Stimulated activated naive CD8-positive, alpha-beta T cell treated with anti-CD3 and anti-CD28 coated beads, Interleukin-15, amount 100 ng/mL, for 72 hours (primary cell): ENCODE measurements around the gene MOGAT1.
"Not testable (repeated sequence)": the region's sequence is repeated elsewhere in the genome, so short reads cannot be mapped to it uniquely, and the experiment has no call there.

Experiments
- ATAC-seq: fragments of 150-1000 bp; cut with Tn5 transposase; 2 replicates; pipeline ENCODE4 v1.10.0; 2021; ENCODE audit warnings: mild to moderate bottlenecking, moderate library complexity
- DNase-seq, 2 donors: peaks; one replicate each; pipeline ENCODE4 v3.0.0; 2021 to 2022
- H3K27ac Mint-ChIP-seq, 2 donors: one replicate each; pipeline ENCODE4 v1.8.0; 2022; ENCODE audit warnings: mild to moderate bottlenecking in 2 of 2, mixed read lengths in 2 of 2, moderate library complexity in 2 of 2
- H3K27me3 Mint-ChIP-seq: one replicate; pipeline ENCODE4 v1.8.0; 2022; ENCODE audit warnings: mixed read lengths
- H3K4me1 Mint-ChIP-seq: one replicate; pipeline ENCODE4 v1.8.0; 2022; ENCODE audit warnings: mild to moderate bottlenecking, mixed read lengths
- H3K4me3 Mint-ChIP-seq, 2 donors: one replicate each; pipeline ENCODE4 v1.8.0; 2022; ENCODE audit warnings: mild to moderate bottlenecking in 2 of 2, mixed read lengths in 2 of 2, moderate library complexity in 1 of 2
- H3K9me3 Mint-ChIP-seq, 2 donors: one replicate each; pipeline ENCODE4 v1.8.0; 2022; ENCODE audit warnings: mixed read lengths in 2 of 2

Gene MOGAT1

GRCh38 chr2:222656526-222657446 is 14.7 kb upstream of the MOGAT1 start:
- no peaks in the 10 kb centered on the region for H3K27me3 Mint-ChIP-seq
- peak overlapping the region; percentile 100 for H3K27ac Mint-ChIP-seq

GRCh38 chr2:222663479-222663878 is 8.0 kb upstream of the MOGAT1 start:
- no peaks in the 10 kb centered on the region for H3K4me1 Mint-ChIP-seq
- no peak overlapping the region for H3K4me3 Mint-ChIP-seq
- no peak for DNase-seq
- H3K9me3 Mint-ChIP-seq, result no peaks in the 10 kb centered on the region
- H3K27me3 Mint-ChIP-seq, result peaks cover 21% of the 10 kb centered on the region
- ATAC-seq, result no peak
- no peak overlapping the region for H3K27ac Mint-ChIP-seq

More at GRCh38 chr2:222656526-222657446, 14.7 kb upstream of the MOGAT1 start:
- Mint-ChIP-seq H3K9me3 (no peaks in the 10 kb centered on the region), H3K4me3 (peak overlapping the region; percentile 91 to 99), H3K4me1 (peaks cover 30% of the 10 kb centered on the region)
- DNase-seq (no peak), ATAC-seq (peak; percentile 32)

DNA sequence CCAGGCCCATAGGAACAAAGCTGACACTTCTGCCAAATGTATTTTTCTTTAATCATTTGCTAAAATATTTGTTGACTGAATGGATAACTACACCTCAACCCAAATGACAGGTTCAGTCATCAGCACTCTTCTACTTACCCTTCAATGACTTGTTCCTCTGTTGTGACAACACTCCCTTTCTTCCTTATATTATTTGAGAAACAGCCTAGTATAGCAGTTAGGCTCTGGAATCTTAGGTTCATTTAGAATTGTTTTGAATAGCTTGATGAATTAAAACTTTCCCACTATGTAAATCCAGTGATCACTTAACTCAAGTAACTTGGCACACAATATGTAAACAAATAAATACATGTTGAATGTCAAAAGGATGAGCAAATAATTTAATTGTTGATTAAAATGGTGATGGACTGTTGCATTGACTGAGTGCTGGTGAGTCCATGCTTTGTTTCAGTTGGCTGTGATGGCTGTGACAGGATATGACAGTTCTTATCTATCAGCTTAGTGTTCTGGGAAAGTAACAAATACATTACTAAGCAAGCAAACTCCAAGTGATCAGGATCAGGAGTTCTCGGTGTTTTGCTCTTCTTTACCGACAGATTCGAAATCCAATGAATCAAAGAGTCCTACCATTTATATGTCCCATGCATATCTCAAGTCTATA is 2.8 kb upstream of the MOGAT1 start:
- no peak for ATAC-seq
- no peak for DNase-seq
- Mint-ChIP-seq H3K4me1 (peaks cover 13% of the 10 kb centered on the region), H3K27ac (no peak overlapping the region), H3K27me3 (peaks cover 72% of the 10 kb centered on the region), H3K4me3 (no peak overlapping the region), H3K9me3 (no peaks in the 10 kb centered on the region)

DNA sequence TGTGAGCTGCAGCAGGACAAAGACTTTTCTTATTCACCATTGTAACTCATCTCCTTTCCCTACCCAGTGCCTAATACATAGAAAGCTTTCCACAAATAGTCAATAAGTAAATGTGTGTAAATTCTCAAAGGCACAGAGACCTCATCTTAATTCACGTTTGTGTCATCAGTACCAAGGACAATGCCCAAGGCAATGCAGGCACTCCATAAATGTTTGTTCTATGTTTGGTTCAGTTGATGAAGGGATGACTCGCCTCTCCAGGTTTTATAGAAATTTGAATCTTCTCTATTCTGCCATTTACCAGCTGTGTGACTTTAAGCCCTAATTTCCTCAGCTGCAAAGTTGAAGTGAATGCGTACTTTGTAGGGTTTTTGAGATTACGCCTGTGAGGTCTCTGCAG is 2.1 kb upstream of the MOGAT1 start:
- Mint-ChIP-seq H3K9me3 (no peaks in the 10 kb centered on the region), H3K27ac (no peak overlapping the region), H3K27me3 (peaks cover 77% of the 10 kb centered on the region), H3K4me3 (no peak overlapping the region), H3K4me1 (peaks cover 13% of the 10 kb centered on the region)
- DNase-seq (no peak), ATAC-seq (no peak)

DNA sequence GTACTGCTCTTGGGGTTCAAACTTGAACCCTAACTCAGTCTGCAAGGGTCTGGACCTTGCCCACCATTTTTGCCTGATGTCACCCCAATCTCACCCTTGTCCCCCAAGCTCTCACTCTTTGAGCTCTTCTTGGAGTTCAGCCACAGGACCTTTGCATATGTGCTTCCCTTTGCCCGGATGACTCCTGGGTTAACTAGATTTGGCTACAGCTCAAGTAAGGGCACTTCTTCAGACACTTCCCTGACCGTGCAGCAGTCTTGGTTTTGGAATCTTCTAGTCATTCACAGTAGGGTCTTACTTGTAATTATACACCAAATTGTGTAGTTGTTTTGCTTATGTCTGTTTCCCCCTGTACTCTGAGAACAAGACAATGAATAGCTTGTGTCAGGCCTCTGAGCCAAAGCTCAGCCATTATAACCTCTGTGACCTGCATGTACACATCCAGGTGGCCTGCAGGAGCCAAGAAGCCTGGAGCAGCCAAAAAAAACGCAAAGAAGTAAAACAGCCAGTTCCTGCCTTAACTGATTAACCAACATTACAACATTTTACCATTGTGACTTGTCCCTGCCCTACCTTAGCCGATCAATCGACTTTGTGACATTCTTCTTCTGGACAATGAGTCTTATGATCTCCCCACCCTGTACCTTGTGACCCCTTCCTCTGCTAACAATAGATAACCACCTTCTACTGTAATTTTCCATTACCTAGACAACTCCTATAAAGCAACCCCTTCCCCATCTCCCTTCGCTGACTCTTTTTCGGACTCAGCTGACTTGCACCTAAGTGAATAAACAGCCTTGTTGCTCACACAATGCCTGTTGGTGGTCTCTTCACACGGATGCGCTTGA is 1.0 kb upstream of the MOGAT1 start:
- Mint-ChIP-seq H3K4me1 (peaks cover 13% of the 10 kb centered on the region), H3K27me3 (peaks cover 82% of the 10 kb centered on the region), H3K9me3 (no peaks in the 10 kb centered on the region), H3K27ac (no peak overlapping the region), H3K4me3 (peak overlapping the region in 1 of 2 donors; percentile 56)
- no peak for DNase-seq
- no peak for ATAC-seq

GRCh38 chr2:222672068-222672401 is 577 bp downstream of the MOGAT1 start:
- DNase-seq, result no peak
- H3K4me1 Mint-ChIP-seq, result peaks cover 13% of the 10 kb centered on the region
- peak overlapping the region; percentile 76 to 83 for H3K4me3 Mint-ChIP-seq
- no peak overlapping the region for H3K27ac Mint-ChIP-seq
- ATAC-seq, result peak; percentile 43
- H3K9me3 Mint-ChIP-seq, result no peaks in the 10 kb centered on the region
- H3K27me3 Mint-ChIP-seq, result peaks cover 72% of the 10 kb centered on the region

- peaks cover 79% of the 10 kb centered on the region for H3K27me3 Mint-ChIP-seq
- DNase-seq (no peak), ATAC-seq (no peak)
- H3K27ac Mint-ChIP-seq, result no peak overlapping the region
- H3K9me3 Mint-ChIP-seq, result no peaks in the 10 kb centered on the region
- H3K4me3 Mint-ChIP-seq, result no peak overlapping the region
- peaks cover 13% of the 10 kb centered on the region for H3K4me1 Mint-ChIP-seq
Measured at GRCh38 chr2:222673273-222673672, 1.8 kb downstream of the MOGAT1 start.

GRCh38 chr2:222673883-222674282 is 2.4 kb downstream of the MOGAT1 start:
- no peak for ATAC-seq
- H3K27ac Mint-ChIP-seq, result no peak overlapping the region
- no peak overlapping the region for H3K4me3 Mint-ChIP-seq
- peaks cover 13% of the 10 kb centered on the region for H3K4me1 Mint-ChIP-seq
- DNase-seq, result no peak
- peaks cover 79% of the 10 kb centered on the region for H3K27me3 Mint-ChIP-seq
- H3K9me3 Mint-ChIP-seq, result no peaks in the 10 kb centered on the region

- H3K27ac Mint-ChIP-seq, result no peak overlapping the region
- H3K9me3 Mint-ChIP-seq, result no peaks in the 10 kb centered on the region
- ATAC-seq (no peak), DNase-seq (no peak)
- H3K4me3 Mint-ChIP-seq, result no peak overlapping the region
- peaks cover 67% of the 10 kb centered on the region for H3K27me3 Mint-ChIP-seq
- no peaks in the 10 kb centered on the region for H3K4me1 Mint-ChIP-seq
Measured at GRCh38 chr2:222677981-222678380, 6.5 kb downstream of the MOGAT1 start.

DNA sequence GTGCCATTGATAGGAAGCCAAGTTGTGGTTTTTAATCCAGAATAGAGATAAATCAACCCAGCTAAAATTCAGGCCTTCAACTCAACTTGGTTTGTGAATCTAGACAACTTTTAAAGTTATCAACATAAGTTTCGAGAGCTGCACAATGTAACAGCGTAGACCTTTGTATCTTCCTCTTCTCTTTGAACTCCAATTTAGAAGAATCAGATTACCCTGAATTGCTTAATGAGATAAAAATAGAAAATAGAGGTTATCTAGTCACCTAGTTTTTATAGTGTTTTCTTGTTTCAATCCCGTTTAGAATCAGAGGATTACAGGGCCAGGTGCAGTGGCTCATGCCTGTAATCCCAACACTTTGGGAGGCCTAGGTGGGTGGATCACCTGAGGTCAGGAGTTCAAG is 12.3 kb downstream of the MOGAT1 start:
- ATAC-seq (no peak), DNase-seq (no peak)
- peaks cover 35% of the 10 kb centered on the region for H3K27me3 Mint-ChIP-seq
- H3K4me3 Mint-ChIP-seq, result no peak overlapping the region
- H3K27ac Mint-ChIP-seq, result peak overlapping the region in 1 of 2 donors; percentile 42
- H3K9me3 Mint-ChIP-seq, result no peaks in the 10 kb centered on the region
- no peaks in the 10 kb centered on the region for H3K4me1 Mint-ChIP-seq

DNA sequence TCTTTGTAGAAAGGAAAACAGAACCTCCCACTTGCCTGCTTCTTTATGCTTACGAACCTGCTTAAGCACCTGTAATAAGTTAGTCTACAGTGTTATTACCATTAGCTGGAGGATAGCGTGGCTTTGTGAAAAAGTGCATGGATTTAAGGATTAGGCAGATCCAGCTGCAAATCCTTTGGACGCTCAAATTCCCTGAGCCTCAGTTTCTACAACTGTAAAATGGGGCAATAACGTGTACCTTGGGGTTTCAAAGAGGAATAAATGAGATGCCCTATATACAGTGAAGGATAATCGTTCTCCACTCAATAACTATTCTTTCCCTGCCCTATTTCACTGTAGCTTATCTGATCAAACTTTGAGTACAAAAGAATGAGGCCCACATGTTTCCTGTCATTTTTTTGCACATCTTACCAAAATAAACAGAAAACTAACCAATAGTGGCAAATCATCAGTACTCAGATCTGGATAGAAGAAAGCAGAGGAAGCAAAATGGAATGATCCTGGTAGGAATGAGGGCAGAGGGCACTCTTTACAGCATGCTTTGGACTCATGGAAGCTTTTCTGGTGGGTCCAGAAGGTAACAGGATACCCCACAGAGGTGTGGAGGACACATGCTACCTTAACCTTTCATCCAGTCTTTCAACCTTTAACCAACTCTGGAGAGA is 14.8 kb downstream of the MOGAT1 start:
- no peaks in the 10 kb centered on the region for H3K4me1 Mint-ChIP-seq
- H3K27me3 Mint-ChIP-seq, result peaks cover 15% of the 10 kb centered on the region
- DNase-seq, result no peak
- no peak overlapping the region for H3K27ac Mint-ChIP-seq
- no peak overlapping the region for H3K4me3 Mint-ChIP-seq
- H3K9me3 Mint-ChIP-seq, result no peaks in the 10 kb centered on the region
- ATAC-seq, result no peak

GRCh38 chr2:222688917-222689316 is 17.5 kb downstream of the MOGAT1 start:
- no peak for ATAC-seq
- Mint-ChIP-seq H3K27ac (peak overlapping the region in 1 of 2 donors; percentile 55), H3K9me3 (no peaks in the 10 kb centered on the region), H3K4me3 (no peak overlapping the region), H3K4me1 (no peaks in the 10 kb centered on the region), H3K27me3 (no peaks in the 10 kb centered on the region)
- DNase-seq, result no peak

- Mint-ChIP-seq H3K27ac (no peak overlapping the region), H3K27me3 (no peaks in the 10 kb centered on the region), H3K4me1 (no peaks in the 10 kb centered on the region), H3K4me3 (no peak overlapping the region), H3K9me3 (no peaks in the 10 kb centered on the region)
- ATAC-seq, result no peak
- no peak for DNase-seq
Measured at GRCh38 chr2:222689322-222689721, 17.9 kb downstream of the MOGAT1 start.

DNA sequence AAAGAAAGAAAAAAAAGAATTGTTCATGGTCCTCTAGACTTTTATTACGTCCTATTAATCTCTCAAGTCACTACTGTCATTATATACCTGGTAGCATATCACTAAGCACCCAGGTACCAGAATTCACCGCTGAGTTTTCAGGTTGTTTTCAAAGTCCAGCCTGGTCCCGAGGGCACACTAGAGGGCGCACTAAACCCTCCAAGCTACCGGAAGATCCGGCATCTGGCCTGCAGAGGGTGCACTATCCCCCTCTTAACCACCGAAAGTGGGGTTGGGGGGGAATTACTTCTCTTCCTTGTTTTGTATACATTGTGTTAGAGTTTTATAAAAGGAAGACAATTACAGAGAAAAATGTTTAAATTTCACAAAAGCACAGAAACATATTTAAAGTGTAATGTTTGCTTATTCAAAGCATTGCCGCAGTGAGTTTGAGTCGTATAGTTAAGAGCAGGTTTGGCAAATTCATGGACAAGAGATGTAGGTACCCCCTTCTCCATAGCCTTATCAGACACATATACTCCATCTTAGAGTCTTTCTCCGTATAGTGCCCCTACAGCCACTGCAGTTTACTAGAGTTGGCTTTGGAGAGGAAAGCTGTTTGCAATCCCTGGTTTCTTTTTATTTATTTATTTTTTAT is 19.2 kb downstream of the MOGAT1 start:
- H3K9me3 Mint-ChIP-seq, result no peaks in the 10 kb centered on the region
- ATAC-seq (peak; percentile 92), DNase-seq (peak; percentile 69 to 75)
- H3K27ac Mint-ChIP-seq, result no peak overlapping the region
- H3K4me1 Mint-ChIP-seq, result no peaks in the 10 kb centered on the region
- no peaks in the 10 kb centered on the region for H3K27me3 Mint-ChIP-seq
- no peak overlapping the region for H3K4me3 Mint-ChIP-seq

GRCh38 chr2:222693413-222693812 is 22.0 kb downstream of the MOGAT1 start:
- H3K27me3 Mint-ChIP-seq, H3K4me3 Mint-ChIP-seq, H3K9me3 Mint-ChIP-seq, H3K4me1 Mint-ChIP-seq, DNase-seq, H3K27ac Mint-ChIP-seq, ATAC-seq: not testable (repeated sequence)
